SH-SY5Y (cell line): ENCODE results near the gene RPL7A.

Experiments used
- GATA2 ChIP-seq: IDR thresholded peaks from 2 replicates; pipeline ENCODE4 v1.6.1; 2011; ENCODE audit warnings: mild to moderate bottlenecking, low read depth, low read length
- GATA3 ChIP-seq: IDR thresholded peaks from 2 replicates; pipeline ENCODE4 v1.6.1; 2011; ENCODE audit warnings: low read depth, mild to moderate bottlenecking, low read length, moderate library complexity

DNA sequence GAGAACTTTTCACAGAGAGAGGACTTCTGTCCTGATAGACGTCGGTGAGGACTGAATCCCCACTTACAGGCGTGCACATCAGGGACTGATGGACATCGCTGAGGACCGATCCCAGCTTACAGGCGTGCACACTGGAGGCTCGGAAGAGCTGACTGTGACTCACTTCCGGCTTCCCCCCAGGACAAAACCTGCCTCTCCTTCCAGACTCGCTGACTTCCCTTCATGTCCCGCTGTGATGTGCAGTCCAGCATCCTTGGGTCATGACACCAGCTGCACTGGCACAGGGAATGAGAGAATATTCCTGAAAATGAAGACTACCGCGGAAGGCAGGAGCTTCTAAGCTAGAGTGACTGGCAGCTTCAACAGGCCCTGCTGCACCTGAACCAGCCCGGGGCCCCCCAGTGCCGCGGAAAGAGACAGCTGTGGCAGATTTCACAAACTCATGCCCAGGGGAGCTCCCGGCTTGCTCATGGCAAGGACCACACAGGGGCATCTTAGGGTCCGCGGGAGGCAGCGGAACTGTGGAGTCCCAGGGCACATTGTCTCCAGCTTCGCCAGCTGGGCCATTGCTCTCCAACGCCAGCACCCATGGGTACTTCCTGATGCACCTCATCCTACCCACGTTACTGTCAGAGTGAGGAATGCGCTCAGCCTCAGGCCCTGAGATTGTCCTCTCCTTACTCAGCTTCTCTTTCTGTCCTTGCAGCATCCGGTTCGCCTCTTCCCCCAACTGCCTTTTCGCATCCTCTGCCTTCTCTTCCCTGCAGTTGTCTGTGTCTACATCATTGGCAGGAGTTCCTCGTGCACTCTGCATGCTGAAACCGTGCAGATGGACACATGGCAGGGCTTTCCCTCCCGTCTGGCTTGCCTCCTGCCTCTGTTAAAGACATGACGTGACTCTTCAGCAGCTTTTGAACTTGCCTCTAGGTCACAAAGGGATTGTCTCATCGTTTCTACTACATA lies 41.5 kb upstream of the RPL7A start:
- no peak for TF ChIP-seq GATA3
- TF ChIP-seq GATA2, result no peak
